OCI-M1 (cell line): ENCODE measurements around the gene TRIM26.
"Not testable (repeated sequence)": the region's sequence is repeated elsewhere in the genome, so short reads cannot be mapped to it uniquely, and the experiment has no call there.

Experiments
- DNase-seq: peaks from one replicate; lab custom pipeline; 2025; lab: John Stamatoyannopoulos, UW

The TRIM26 gene

GRCh38 chr6:30169658-30170614 lies 43.3 kb downstream of the TRIM26 start:
- DNase-seq: peak; percentile 86

- peak; percentile 23 for DNase-seq
These were observed 44.5 kb downstream of the TRIM26 start for GRCh38 chr6:30168741-30169140.

DNA sequence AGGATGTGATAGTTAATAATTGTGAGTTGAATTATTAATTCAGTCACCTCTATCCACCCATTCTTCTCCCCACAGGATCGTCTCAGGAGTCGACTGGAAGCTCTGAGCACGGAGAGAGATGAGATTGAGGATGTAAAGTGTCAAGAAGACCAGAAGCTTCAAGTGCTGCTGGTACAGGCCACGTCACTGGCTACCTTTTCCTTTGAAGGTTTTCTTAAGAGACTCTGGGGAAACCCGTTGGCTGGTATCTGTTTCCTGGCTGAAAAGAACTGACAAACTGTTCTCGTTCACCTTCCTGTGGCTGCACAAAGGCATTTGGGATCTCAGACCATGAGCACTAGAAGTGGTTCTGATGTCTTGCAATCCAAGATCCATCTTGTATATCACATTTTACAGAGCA lies 46.1 kb downstream of the TRIM26 start:
- DNase-seq: no peak

DNA sequence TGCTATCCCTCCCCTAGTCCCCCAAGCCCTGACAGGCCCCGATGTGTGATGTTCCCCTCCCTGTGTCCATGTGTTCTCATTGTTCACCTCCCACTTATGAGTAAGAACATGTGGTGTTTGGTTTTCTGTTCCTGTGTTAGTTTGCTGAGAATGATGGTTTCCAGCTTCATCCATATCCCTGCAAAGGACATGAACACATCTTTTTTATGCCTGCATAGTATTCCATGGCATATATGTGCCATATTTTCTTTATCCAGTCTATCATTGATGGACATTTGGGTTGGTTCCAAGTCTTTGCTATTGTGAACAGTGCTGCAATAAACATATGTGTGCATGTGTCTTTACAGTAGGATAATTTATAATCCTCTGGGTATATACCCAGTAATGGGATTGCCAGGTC lies 48.0 kb downstream of the TRIM26 start:
- not testable (repeated sequence) for DNase-seq

GRCh38 chr6:30164714-30165113 lies 48.5 kb downstream of the TRIM26 start:
- no peak for DNase-seq

- peak; percentile 33 for DNase-seq
These were observed 49.1 kb downstream of the TRIM26 start for GRCh38 chr6:30163918-30164654.

DNA sequence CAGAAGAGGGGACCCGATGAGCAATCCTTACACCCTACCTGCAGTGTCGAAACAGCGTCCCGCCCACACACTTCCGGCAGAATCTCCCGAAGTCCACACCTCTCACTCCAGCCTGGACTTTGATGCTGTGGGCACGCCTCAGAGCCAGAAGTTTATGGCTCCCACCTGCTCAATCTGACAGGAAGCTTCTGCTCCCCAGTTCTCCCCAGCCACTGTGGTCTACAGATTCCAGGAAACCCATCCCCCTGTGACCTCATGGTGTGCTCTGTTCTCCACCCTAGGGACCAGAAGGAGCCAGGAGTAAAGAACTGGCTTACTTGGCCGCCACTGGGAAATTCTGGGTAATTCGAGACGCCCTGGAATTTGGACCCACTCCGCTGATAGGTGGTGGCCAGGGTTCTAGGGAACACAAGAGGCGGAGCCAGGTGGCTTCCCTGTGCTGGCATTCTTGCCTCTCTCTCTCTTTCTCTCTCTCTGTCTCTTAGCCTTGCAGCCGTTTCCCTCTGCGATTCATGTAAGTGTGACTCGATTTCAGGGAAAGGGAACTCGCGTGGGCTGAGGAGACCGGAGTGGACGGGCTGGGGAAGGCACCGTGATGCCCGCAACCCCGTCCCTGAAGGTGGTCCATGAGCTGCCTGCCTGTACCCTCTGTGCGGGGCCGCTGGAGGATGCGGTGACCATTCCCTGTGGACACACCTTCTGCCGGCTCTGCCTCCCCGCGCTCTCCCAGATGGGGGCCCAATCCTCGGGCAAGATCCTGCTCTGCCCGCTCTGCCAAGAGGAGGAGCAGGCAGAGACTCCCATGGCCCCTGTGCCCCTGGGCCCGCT lies 49.9 kb downstream of the TRIM26 start, which contains the start of gene TRIM15:
TSS of gene TRIM15 (plus strand) at position 457 of the 828 bp plus-strand sequence. CDS start at position 596, 139 bp downstream.
- DNase-seq: peak; percentile 64

DNA sequence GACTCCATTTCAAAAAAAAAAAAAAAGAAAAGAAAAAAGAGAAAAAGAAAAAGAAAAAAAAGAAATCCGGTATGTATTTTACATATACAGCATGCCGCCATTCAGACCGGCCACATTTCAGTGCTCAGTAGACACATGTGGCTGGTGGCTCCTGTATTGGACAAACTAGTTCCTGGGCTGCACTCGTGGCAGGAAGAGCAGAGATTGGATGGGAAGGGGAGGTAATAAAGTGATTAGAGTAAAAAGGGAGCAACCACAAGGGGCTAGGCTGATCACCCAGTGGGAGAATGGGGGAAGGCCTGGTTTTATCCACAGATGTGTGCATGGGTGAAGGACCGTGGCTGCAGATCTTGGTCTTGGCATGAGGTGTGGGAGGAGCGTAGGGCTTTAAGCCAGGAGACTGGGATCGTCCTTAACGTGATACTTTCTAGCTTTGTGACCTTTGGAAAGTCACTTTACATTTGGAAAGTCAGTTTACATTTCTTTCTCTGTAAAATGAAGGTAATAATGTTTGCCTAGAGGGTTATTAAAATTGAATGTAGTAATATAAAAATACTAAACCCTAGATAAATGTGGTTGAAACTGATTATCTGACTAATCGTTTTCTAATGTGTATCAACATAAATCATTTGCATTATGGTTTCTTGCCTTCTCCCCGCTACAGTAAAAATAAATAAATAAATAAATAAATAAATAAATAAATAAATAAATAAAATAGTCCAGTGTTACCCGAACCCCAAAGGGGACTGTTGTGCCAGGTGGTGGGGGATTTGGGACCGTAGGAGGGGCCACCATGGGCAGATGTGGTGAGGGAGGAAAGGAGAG lies 50.7 kb downstream of the TRIM26 start:
- no peak for DNase-seq

GRCh38 chr6:30160785-30161531 lies 52.2 kb downstream of the TRIM26 start, which contains the start of gene TRIM10:
Gene TRIM10, minus strand, starts transcription at chr6:30161211. Its CDS starts 353 bp downstream, at chr6:30160858.
- peak; percentile 45 for DNase-seq

GRCh38 chr6:30160008-30160784 lies 53.0 kb downstream of the TRIM26 start:
- no peak for DNase-seq

DNA sequence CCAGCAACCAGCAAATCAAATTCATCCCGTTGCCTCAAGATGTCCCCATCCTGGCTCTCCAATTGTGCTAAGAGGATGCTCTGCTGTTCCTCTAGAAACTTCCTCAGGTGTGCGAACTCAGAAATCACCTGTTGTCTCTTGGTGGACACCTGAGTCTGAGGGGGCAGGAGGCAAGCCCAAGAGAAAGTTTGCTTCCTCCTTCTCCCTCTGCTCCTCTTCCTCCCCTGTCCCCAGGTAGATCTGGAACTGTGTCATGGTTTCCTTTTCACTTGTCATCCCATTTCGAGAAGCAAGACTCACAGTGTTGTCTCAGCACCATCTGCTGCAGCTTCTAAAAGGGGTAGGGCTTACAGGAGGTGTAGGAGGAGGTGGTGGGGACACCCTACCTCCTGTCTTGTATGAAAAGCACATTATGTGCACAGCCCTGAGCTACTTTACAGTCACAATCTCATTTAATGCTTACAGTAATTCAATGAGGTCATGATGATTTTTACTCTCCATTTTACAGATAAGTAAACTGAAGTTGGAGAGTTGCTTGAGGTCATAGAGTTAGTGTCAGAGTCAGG lies 54.6 kb downstream of the TRIM26 start:
- DNase-seq: no peak

GRCh38 chr6:30157999-30158398 lies 55.2 kb downstream of the TRIM26 start:
- DNase-seq: no peak

- no peak for DNase-seq
These were observed 55.6 kb downstream of the TRIM26 start for GRCh38 chr6:30157581-30157980.

GRCh38 chr6:30156774-30157173 lies 56.4 kb downstream of the TRIM26 start:
- DNase-seq: no peak

- peak; percentile 75 for DNase-seq
These were observed 57.0 kb downstream of the TRIM26 start for GRCh38 chr6:30156262-30156599.

- no peak for DNase-seq
These were observed 57.5 kb downstream of the TRIM26 start for GRCh38 chr6:30155520-30156261.

DNA sequence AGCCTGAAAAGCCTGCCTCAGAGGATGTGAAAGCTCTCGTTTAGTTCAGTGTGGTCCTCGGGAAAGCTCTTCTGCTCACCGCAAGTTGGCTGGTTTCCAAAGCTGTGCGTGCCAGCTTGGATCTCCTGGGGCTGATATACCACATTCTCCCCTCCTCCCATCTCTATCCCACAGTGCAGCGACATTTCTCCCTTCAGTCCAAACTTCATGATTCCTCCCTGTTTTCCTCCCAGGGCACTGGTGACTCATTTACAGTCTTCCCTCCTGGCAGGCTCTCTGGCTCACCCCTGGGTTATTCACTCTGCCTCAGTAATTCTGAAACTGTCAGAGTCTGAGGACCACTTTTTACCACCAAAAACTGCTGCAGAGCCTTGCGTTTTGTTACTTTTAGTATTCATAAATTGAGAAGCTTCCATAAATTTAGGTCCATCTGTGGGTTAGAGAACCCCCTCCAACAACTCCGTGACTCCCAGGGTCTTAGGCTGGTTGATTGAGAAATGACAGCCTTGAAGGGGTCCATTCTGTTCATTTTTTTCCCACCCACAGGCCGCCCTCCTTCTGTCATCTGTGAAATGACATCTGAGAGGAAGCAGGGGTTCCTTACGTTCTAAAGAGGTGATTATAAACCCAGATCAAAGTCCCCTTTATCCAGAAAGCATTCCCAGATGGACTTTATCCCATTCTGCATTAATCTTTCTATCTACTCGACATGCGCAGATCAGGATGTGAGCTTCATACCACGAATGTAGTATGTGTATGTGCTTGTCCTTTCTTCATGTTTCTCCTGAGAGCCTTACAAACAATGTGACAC lies 58.3 kb downstream of the TRIM26 start:
- DNase-seq: no peak

DNA sequence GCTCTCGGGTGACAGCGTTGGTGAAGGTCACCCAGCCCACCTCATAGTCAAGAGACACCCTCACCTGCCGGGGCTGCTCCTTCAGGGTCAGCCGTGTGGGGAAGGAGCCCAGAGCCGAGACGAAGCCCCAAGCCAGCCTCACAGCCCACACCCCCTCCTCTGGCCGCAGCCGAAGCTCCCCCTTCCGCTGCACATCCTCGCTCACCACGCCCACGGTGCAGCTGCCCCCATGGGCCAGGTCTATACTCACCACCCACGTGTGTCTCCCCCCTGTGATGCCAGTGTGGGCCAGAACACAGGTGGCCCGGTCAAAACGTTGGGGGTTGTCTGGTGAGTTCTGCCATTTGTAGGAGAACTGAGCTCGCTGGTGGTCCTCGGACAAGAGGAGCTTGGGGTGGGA lies 59.1 kb downstream of the TRIM26 start:
- DNase-seq: no peak
